Superior temporal gyrus (tissue), 1 donor: ENCODE results near the gene TBC1D9.
A peak's percentile ranks its signal among the peaks of the same experiment; 100 is the strongest.

Experiments used
- DNase-seq: peaks from one replicate; pipeline ENCODE4 v3.0.0-alpha.2; 2016; ENCODE audit errors: extremely low spot score

TBC1D9 gene

DNA sequence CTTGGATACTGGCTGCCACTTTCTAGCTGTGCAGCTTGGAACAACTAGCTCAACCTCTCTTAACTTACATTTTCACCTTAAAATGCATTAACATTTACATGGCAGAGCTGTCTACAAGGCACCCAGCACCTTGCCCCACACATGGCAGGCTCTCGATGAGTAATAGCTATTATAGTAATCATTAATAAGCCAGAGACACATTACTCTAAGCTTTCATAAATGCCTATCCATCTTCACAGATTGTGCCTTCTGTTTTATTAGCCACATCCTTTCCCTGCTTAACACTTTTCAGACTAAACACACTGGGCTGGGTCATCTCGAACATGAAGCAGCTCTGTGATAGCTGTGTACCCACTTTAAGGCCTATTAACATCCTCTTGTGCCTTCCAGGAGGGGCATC lies 103.6 kb downstream of the TBC1D9 start:
- no peak for DNase-seq

DNA sequence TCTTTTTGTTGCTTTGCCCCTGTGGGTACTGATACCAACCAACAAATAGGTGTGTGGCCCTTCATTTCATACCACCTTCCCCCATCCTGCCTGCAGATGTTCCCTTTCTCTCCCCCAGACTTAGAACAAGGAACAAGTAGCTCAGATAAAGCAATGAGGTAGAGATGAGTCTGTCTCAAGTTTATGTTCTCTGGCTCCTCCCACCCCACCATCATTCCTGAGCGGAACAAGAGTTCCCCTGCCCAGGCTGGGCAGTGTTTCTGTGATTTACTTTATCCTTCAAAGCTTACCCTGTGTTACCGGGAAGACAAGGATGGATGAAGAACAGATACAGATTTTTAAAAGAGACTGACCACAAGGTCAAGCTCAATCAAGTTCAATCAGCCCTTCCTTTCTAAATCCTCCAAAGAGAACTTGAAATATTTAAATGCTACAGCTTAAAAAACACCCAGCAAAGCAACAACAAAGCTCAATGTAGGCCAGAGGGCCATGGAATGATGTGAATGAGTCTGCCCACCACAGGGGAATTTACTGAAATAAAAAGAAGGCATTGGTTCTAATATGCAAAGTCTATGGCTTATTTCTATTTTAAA lies 107.4 kb downstream of the TBC1D9 start:
- DNase-seq, result no peak

DNA sequence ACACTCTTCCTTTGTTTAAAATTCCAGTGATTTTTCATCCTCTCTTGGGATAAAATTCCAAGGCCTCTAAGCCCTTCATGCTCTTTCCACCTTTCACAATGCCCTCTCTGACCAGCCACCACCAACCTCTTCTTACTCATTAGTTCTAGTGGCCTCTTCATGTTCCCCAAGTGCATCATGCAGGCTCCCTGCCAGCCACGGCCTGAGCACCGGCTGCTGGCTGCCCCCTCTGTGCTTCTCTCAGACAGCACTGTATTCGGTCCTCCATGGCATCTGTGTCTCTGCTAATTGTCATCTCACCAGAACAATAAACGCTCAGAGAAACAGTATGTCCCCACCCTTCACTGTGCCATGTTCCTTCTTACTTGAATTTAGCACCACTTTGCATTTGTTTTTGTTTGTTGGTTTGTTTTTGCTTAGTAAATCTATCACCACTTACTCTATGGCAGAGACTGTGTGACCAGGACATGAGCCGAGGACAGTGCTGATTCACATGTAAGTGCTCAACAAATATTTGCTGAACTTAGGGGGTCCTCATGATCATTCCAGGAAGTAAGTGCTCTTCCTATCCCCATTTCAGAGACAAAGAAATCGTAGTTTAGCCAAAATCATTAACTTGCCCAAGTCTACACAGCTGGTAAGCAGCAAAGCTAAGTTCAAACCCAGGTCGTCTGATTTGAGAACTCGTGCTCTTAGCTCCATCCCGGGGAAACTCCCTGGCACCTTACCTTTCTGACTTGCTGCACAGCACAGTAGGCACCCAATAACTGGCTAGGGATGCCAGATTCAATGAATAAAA lies 110.4 kb downstream of the TBC1D9 start:
- peak; percentile 30 for DNase-seq

DNA sequence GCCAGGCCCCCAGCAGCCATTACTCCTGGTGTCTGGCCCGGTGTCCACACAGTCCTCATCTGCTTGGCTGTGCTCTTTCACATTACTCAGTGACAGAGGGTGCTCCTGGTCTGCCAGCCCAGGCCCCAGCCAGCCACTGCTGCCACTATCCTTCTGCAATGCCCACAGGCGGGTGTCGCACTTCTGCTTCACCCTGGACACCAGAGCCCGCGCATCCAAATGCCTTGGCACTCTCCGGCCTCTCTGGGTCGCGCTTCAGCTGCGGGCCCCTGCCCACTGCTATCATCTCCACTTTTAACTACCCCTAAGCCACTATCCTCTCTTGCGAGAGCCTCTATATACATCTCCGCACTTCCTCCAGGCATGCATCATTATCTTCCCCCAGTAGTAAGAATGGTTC lies 111.0 kb downstream of the TBC1D9 start:
- no peak for DNase-seq

DNA sequence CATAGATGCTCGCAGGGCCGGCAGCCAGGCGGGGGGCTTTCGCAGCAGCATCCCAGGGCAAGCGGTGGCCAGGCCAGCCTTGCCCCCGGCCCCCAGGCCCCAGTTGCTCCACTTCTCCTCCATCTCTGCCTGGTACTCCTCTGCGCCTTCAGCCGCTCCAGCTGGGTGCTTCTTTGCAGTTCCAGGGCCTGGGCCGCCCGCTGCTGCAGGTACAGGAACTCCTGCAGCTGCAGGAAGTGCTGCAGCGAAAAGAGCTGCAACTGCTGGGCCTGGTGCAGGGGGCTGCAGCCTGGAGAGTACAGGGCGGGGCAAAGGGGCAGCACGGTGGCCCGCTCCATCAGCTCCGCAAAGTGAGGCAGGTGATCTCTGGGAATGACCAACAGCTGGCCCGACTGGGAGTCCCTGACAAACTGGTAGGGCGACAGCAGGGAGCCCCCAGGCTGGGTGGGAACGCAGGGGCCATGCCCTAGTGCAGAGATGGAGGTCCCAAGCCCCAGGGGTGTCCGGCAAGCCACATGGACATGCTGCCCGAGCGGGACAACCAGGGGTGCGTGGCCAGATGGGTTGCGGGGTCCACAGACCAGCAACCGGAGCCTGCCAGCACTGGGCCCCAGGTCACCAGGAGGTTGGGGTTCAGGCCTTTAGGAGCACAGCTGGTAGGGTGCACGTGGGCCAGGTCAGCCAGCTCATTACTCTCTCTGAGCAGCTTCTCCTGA lies 111.6 kb downstream of the TBC1D9 start:
- no peak for DNase-seq

DNA sequence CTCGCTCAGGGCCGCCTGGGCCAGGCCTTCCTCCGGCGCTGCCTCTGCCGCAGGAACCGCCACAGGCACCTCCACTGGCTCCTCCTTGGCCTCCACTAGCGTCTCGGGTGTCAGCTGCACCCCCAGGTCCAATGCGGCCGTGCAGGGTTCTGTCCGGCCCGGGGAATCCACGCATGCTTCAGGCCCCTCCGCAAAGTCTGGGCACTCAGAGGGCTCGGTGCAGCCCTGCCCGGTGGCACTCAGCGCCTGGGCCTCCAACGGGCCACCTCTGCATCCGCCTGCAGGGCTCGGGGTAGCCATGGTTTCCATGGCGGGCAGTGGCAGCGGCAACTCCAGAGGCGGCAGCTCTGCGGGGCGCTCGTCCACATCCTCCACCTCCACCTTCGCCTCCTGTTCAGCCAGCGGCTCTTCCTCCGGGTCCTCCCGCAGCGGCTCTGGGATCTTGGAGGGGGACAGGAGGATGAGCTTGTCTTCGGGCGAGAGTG lies 112.6 kb downstream of the TBC1D9 start:
- DNase-seq, result no peak

DNA sequence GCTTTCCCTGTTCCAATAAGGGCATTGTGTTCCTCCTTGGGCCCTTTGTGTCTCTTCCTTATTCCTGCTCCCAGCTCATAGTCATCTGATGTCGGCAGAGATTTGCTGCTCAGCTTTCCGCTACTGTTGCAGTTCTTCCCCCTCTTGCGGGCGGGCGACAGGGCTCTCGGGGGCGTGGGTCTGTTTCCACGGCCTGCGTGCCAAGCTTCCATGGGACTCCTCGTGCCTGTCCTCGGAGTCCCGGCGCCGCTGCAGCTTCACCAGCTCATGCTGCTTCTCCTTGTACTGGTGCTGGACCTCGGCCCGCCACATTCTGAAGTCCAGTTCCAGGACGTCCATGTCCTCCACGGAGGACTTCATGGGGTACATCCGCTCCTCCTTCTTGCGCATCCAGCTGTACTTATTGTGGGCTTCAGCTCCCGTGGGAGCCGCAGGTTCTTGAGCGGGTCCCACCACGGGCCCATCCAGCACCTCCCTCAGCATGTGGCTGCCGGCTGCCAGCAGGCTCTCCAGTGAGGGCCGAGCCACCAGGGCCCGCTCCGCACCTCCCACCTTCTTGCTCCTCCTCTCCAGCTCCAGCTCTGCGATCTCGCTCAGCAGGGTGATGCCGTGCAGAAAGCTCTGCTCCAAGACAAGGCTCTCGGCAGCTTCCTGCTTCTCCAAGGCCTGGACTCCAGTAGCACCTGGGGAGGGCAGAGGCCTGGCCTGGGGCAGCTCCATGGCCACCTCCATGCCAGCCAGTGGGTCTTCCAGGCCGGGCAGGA lies 113.3 kb downstream of the TBC1D9 start:
- no peak for DNase-seq

DNA sequence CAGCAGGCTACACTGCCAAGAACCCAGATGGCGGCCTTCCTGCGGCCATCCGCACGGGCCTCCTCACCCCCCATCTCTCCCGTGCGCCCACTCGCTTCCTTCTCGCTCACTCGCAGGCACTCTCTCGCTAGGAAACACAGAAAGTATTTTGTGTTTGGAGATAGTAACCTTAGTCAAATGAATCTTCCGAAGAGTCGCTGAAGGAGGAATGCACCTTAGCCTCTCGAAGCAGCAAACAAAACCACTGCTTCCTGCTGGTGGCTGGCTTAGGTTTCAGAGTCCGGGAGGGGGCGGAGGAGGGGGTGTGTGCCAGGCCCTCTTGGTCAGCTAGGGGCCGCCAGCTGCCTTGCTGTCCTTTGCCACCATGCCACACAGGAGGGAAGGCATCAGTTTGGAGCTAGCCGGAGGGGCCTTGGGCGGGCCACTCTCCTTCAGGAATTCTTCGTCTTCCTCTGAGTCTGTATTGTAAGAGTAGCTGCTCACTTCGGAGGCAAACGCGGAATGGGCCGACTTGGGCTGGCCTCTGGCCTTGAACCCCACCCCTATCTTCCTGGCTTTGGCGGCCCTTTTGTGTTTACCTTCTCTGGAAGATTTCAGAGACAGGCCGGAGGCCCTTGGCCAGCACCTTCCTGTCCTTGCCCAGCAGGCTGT lies 114.3 kb downstream of the TBC1D9 start:
- no peak for DNase-seq

DNA sequence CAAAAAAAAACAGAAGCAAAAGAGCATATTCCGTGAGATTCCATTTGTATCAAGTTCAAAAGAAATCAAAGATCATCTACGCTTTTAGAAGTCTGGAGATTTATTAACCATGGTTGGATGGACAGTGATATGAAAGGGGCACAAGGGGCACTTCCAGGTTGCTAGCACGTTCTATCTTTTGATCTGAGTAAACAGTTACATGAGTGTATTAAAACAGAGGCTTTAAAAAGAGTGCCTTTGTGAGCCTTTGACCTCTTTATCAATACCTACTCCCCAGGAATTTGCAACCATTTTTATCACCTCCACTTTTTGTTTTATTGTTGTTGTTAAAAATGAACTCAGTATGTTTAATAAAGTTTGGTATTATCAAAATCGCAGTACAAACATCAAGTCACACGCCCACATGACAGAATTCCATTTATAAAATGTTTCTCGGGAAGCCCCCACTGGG lies 115.1 kb downstream of the TBC1D9 start:
- no peak for DNase-seq

DNA sequence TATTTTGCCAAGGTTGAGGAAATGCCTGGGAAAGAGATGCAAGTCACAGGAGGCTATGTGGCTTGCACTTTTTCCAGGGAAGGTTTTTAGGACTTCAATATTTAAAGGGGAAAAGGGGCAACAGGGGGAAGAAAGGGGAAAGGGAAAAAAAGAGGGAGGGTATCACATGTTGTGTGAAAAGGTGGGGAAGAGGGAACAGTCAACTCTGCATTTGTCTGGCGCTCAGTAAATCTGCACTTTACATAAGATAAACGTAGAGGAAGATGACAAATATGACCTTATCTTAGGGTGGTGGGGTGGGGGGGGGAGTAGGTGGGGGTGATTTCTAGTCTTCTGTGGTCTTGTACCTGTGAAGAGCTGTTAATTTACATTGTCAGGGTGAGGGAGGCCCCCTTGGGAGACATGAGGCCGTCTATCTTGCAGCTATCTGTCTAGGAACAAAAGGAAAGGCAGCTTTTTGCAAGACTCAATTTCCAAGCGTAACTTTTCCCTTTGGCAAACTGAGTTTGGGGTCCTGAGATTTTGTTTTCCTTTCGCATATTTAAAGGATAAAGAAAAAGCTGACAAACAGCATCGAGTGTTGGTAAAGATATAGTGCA lies 115.9 kb downstream of the TBC1D9 start:
- no peak for DNase-seq

DNA sequence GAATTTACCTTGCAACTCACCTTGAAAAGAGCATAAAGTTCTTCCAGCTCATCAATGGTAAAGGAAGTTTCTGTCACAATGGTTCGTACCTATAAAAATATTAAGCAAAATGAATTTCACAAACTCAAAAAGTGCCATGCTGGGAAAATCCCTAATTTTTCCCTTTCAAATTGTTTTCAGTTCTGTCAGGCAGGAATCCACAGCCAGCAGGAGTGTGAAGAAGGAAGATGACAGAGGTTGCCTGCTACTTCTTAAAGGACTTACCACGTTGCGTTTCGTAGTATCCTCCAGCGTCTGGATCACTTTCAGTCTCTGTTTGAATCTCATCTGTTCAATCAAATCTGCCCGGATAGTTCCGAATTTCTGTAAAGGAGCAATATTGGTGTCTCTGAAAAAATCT lies 117.1 kb downstream of the TBC1D9 start:
- DNase-seq, result no peak

DNA sequence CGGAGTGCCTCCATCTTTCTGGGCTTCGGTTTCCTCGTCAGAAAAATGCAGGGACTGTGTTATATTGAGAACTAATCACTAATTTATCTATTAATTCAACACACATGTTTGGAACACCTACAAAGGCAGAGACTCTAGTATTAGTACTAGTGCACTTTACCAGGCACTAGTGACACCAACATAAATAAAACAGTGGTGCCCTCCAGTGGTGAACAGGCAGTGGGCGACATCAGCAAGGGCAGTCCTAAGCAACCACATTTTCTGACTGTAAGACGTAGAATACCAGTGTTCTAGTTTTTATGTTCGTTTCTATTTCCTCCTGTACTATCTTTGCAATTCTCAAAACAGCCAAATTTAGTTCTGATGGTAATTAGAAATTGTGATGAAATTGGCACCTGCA lies 118.3 kb downstream of the TBC1D9 start:
- peak; percentile 49 for DNase-seq

DNA sequence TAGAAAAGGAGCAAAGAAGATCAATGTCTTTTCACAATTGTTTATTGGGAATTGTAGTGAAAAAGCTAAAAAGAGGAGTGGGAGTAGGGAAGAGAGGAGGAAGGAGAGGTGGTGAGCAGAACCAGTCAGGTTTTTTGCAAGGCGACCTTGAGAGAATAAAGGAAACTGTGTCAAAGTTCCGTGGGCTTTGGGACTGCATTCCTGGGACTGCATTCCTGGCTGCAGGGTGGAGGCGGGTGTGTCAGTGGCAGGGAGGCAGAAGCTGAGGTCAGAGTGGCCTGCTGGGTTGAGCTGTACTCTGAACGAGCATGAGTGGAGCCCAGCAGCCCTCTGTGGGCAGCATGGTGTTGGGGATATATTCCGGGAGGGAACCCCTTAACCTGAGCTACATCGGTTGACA lies 120.6 kb downstream of the TBC1D9 start:
- DNase-seq, result no peak

DNA sequence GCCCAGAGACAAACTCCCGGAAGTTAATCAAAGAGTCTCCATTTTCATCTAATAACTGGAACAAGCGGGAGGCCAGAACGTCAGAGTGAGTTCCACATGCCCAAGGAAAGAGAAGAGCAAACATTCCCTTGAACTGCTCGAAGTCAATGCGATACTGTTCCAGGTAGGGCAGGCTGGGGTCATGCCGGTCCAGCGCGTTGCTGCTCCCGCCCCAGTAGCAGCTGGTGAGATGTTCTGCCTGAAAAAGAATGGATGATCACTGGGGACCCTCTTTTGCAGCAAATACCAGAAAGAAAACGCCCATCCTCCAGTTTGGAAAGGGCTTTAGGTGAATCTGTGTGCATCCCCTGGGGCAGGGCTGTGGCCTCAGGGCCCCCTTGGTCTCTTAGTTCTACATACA lies 122.2 kb downstream of the TBC1D9 start:
- no peak for DNase-seq

DNA sequence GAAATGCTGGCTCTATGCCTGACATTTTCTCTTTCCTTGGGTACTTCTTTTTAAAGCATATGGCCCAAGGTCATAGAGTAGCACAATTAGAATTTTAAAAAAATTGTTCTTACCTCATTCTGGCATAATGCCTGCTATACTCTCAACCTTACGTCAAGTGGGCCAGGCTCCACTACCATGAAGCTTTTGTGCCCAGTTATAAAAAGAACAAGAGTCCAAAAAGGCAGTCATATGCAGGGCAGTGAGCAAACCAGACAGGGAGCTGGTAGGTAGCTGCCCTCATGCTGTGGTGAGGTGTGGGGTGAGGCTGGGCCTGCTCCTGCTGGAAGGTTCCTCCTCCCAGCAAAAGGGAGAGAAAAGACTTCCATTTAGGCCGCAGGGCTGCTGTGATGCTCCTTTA lies 123.1 kb downstream of the TBC1D9 start:
- DNase-seq, result no peak

DNA sequence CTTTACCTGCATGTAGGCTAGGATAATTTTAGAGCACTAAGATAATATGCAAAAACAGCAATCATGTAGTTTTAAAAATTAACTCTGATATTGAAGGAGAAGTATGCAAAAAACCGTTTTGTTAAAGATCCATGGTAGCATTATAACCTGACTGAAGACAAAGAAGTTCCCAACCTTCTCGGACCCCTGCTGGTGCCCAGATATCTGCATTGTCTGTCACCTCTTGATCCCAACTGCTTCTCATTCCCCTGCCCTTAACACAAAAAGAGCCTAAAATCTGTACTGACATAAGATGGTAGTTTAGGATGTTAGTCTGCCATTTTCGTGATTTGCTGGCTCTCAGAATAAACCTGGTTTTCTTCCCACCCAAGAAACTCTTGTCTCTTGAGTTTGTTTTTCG lies 125.9 kb downstream of the TBC1D9 start:
- no peak for DNase-seq

DNA sequence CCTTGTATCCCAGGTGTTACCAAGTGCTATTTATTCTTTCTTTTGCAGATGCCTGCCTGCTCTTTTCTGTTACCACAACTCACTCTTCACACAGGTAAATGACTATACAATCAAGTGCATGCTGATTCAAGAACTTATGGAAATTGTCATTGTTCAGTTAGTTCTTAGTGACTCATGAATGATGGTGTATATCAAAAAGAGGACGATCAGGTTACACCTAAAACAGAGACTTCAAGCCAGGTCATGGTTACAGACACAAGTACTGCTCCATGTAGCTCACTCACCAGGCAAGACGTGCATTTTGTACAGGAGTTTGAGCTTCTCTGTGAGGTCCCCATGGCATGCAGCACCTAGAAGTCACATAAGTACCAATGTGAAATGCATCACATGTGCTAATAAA lies 128.2 kb downstream of the TBC1D9 start:
- no peak for DNase-seq

DNA sequence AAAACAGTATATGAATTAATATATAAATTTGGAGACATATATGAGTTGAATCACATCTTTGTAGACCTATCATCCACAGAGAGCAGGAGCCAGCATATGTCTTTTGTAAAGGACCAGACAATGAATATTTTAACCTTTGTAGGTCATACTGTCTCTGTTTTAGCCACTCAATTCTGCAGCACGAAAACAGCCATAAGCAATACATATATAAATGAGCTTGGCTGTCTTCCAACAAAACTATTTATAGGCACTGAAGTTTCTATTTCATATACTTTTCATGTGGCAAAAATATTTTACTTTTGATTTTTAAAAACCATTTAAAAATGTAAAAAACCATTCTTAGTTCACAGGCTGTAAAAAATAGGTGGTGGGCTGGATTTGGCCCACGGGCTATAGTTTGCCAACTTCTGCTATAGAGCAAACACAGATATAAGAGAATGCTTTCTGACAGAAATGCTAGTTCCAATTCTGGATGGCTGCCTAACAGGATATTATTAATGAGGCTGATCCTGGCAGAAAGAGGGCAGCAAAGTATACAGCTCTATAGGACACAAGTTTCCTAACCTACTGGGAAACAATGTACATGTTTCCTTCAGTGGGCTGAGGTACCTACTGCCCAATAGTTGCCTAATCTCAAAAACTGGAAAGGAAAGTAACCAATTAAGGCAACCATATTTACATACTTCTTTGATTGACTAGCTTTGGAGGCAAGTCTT lies 129.4 kb downstream of the TBC1D9 start:
- DNase-seq, result no peak

DNA sequence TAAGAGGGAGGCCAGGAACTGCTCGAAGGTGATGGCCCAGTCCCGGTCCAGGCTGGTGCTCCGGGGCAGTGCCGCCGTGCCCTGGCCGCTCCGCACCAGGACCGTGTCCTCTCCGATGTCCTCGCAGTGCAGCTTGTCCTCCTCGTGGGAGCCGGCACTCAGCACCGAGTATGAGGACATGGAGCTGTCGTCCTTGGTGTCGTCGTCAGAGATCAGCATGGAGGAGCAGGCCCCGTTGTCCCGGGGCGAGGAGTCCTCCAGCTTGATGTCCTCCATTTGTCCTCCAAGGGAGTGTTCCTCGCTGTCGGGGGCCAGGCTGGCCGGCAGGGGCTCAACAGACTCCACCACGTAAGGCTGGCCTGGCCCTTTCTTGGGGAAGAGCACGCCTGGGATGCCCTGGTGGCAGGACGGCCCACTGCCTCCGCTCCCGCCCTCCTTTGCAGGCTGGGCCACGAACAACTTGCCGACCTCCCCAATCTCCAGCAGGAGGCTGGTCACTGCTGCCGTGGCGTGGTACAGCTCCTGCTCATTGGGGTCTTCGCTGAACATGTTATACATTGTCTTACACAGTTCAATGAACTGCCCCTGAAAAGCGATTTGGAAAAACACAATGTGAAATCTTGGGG lies 133.7 kb downstream of the TBC1D9 start:
- DNase-seq, result no peak

DNA sequence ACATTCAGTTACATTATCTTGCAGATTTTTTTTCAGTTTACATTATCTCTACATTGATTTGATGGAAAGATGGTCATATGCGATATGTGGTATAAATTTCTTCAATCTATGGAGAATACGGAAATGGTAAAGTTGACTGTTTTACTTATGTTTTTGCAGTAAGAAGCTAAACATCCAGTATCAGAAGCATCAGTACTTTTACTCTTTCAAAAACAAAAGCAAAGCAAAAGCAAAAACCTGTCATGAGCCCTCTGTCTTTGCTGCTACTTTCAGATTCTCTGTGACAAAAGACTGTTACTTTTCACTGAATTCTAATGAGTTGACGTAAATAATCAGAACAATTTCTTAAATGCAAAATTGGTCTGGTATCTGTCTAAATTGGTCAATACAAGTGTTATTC lies 135.0 kb downstream of the TBC1D9 start:
- DNase-seq, result no peak
